ENCODE results near the gene CYP4V2. TPM values are rescaled to one million over a fixed set of nuclear protein-coding genes. Genes with fewer than 3 reads are reported as not detected.

CYP4V2 gene
- total and polyA plus RNA-seq, 5 donors, result 19.6 to 34.7 (median 29.2) TPM

DNA sequence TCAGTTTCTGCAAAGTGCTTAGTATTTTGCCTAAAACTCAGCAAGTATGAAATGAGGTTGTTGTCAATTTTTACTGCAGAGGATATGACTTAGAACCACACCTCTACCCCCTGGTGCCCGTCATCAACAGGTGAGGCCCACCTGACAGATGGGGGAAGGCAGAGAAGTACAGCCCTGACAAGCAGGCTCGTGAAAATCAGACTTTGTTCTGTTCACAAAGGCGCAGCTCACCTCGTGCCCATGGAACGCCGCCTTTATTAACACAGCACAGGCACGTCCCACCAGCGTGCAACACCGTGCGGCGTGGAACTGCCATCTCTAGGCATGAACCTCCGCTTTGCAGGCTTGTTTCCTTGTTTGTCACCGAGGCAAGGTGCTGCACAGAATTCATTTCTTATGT lies 13.3 kb downstream of the CYP4V2 start:
- no peak overlapping the region for H3K27ac ChIP-seq (ENCODE audit: low read length)

DNA sequence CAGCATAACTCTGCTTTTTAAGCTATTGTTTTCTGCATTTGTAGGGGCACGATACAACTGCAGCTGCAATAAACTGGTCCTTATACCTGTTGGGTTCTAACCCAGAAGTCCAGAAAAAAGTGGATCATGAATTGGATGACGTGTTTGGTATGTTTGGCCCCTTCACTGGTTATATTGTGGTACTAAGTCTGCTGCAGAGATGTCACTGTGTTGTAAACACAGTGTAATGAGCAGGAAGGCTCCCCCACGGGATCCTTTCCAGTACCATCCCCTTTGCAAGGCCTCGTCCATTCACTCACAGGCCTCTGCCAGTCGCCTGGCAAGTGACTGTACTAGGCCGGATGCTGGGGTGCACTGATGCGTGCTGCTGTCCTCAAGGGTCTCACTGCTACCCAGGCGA lies 13.8 kb downstream of the CYP4V2 start:
- no peak overlapping the region for H3K4me3 ChIP-seq (ENCODE audit: low read length)
- H3K27ac ChIP-seq (ENCODE audit: low read length), result no peak overlapping the region
- peaks cover 4% of the 10 kb centered on the region for H3K4me1 ChIP-seq (ENCODE audit: control insufficient read depth, insufficient read depth, low read length)
- no peak for DNase-seq
- intact Hi-C loops (cut with DNase I), result no loop called here
- WGBS, result 91% methylated on average over 8 of the region's 8 CpGs
- no peaks in the 10 kb centered on the region for H3K27me3 ChIP-seq (ENCODE audit: control insufficient read depth, insufficient read depth)
- no peak for ATAC-seq
- H3K9me3 ChIP-seq (ENCODE audit: control insufficient read depth, low read length), result no peaks in the 10 kb centered on the region

More for the DNA sequence above, 13.3 kb downstream of the CYP4V2 start:
- Histone ChIP-seq H3K4me1 (ENCODE audit: control insufficient read depth, insufficient read depth, low read length) (peaks cover 4% of the 10 kb centered on the region), H3K9me3 (ENCODE audit: control insufficient read depth, low read length) (no peaks in the 10 kb centered on the region), H3K27me3 (ENCODE audit: control insufficient read depth, insufficient read depth) (no peaks in the 10 kb centered on the region), H3K4me3 (ENCODE audit: low read length) (no peak overlapping the region)
- WGBS, result 87% methylated on average over 13 of the region's 13 CpGs
- ATAC-seq (no peak), DNase-seq (no peak)
- intact Hi-C loops (cut with DNase I), result no loop called here

DNA sequence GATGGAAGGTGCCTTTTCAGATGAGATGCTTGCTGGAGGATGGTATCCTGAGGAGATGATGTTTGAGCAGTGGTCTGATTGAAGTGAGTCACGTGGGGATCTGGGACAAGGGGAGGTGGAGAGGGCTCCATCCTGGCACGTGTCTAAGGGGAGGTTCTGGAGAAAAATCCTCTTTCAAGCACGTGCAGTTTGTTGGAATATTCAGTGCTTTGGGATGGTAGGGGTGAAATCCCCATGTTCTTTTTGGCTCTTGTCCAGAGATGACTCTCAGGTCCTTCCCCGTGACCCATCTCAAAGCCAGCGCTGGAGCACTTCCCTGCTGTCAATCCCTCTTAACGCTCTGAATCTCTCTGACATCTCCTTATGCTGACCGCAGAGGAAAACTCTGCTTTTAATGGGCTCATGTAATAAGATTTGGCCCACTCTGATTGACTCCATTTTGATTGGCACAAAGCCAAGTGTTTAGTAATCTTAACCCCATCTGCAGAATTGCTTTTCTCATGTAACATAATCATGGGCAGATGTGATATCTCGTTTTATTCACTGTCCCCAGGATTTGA lies 25.2 kb downstream of the CYP4V2 start:
- Histone ChIP-seq H3K9me3 (ENCODE audit: control insufficient read depth, low read length) (no peaks in the 10 kb centered on the region), H3K4me3 (ENCODE audit: low read length) (no peak overlapping the region), H3K27me3 (ENCODE audit: control insufficient read depth, insufficient read depth) (no peaks in the 10 kb centered on the region), H3K4me1 (ENCODE audit: control insufficient read depth, insufficient read depth, low read length) (no peaks in the 10 kb centered on the region), H3K27ac (ENCODE audit: low read length) (no peak overlapping the region)
- intact Hi-C loops (cut with DNase I), result no loop called here
- DNase-seq, result no peak
- no peak for ATAC-seq
- WGBS, result 52% methylated on average over 8 of the region's 8 CpGs

DNA sequence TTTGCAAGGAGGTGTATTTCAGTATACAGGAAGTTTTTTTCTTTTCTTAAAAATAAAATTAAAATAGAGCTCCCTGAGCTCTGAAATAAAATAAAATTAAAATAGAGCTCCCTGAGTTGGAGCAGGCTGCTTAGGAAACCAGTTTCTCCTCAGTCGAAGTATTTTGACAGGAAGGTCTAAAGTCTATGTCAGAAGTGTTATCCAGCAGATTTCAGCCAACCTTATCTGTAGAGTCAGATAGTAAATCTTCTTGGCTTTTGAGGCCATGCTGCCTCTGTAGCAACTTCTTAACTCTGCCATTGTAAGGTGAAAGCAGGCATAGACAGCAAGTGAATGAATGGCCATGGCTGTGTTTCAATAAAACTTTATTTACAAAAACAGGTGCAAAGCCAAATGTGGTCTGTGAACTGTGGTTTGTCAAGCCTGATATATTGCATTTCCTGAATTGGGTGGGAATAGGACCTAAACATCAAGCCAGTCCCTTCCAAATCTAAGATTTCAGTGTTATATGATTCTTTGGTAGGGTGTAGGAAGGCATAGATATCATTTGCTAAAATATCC lies 26.4 kb downstream of the CYP4V2 start:
- intact Hi-C loops (cut with DNase I), result no loop called here
- Histone ChIP-seq H3K4me1 (ENCODE audit: control insufficient read depth, insufficient read depth, low read length) (no peaks in the 10 kb centered on the region), H3K9me3 (ENCODE audit: control insufficient read depth, low read length) (no peaks in the 10 kb centered on the region), H3K27ac (ENCODE audit: low read length) (no peak overlapping the region), H3K4me3 (ENCODE audit: low read length) (no peak overlapping the region), H3K27me3 (ENCODE audit: control insufficient read depth, insufficient read depth) (no peaks in the 10 kb centered on the region)
- DNase-seq, result no peak
- WGBS, result 38% methylated on average over 1 of the region's 1 CpG
- ATAC-seq, result no peak

DNA sequence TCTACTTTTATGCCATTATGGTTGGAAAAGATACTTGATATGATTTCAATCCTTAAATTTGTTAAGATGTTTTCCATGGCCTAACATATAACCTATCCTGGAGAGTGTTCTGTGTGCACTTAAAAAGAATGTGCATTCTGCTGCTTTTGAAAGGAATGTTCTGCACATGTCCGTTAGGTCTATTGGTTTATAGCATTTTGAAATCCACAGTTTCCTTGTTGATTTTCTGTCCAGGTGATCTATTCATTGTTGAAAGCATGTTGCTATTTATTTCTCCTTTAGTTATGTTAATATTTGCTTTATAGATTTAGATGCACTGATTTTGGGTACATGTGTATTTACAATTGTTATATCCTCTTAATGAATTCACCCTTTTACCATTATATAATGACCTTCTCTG lies 30.3 kb downstream of the CYP4V2 start:
- intact Hi-C loops (cut with DNase I), result no loop called here
- DNase-seq (no peak), ATAC-seq (no peak)
- Histone ChIP-seq H3K4me3 (ENCODE audit: low read length) (no peak overlapping the region), H3K27me3 (ENCODE audit: control insufficient read depth, insufficient read depth) (no peaks in the 10 kb centered on the region), H3K4me1 (ENCODE audit: control insufficient read depth, insufficient read depth, low read length) (no peaks in the 10 kb centered on the region), H3K27ac (ENCODE audit: low read length) (no peak overlapping the region), H3K9me3 (ENCODE audit: control insufficient read depth, low read length) (no peaks in the 10 kb centered on the region)
- WGBS, result 87% methylated on average over 1 of the region's 1 CpG

DNA sequence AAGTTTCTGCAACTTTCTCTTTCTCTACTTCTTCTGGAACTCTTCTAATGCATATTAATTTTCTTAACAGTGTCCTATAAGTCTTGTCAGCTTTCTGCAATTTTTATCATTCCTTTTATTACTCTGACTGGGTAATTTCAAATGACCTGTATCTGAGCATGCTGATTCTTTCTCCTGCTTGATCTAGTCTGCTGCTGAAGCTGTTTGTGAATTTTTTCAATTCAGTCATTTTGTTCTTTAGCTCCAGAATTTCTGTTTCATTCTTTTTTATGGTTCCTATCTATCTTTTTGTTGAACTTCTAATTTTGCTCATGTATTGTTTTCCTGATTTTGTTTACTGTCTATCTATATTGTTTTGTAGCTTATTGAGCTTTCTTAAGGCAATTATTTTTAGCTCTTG lies 34.5 kb downstream of the CYP4V2 start:
- no peaks in the 10 kb centered on the region for H3K9me3 ChIP-seq (ENCODE audit: control insufficient read depth, low read length)
- intact Hi-C loops (cut with DNase I), result no loop called here
- ATAC-seq (no peak), DNase-seq (no peak)
- no peak overlapping the region for H3K4me3 ChIP-seq (ENCODE audit: low read length)
- no peaks in the 10 kb centered on the region for H3K27me3 ChIP-seq (ENCODE audit: control insufficient read depth, insufficient read depth)
- no peaks in the 10 kb centered on the region for H3K4me1 ChIP-seq (ENCODE audit: control insufficient read depth, insufficient read depth, low read length)
- H3K27ac ChIP-seq (ENCODE audit: low read length), result no peak overlapping the region

DNA sequence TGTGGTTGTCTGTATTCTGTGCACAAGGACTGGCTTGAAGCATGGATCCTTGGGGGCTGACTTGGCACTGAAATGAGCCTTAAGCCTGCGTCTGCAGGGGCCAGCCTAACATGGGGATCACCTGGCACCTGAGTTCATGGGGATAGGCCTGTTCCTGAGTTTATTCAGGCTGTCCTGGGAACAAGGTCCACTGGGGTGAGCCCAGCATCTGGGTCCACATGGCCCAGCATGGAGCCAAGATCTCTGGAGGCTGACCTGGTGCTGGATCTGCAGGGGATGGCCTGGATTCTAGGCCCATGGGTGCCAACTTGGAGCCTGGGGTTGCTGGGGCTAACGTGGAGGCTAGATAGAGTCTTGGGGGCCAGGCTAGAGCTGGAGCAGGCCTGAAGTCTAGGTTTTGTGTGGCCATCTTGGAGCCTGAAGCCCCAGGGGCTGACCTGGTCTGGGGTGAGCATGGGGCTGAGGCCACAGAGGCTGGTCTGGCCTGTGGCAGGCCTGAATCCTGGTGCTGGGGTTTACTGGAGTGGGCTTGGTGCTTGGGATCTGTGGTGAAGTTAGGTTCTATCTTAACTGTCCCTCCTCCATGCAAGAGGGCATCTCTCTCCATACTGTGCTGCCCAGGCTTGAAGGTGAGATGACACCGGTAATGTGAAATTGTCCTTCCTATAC lies 35.3 kb downstream of the CYP4V2 start:
- ATAC-seq, result peak in 1 of 2 donors; percentile 36
- 92% methylated on average over 3 of the region's 3 CpGs for whole genome bisulfite sequencing

DNA sequence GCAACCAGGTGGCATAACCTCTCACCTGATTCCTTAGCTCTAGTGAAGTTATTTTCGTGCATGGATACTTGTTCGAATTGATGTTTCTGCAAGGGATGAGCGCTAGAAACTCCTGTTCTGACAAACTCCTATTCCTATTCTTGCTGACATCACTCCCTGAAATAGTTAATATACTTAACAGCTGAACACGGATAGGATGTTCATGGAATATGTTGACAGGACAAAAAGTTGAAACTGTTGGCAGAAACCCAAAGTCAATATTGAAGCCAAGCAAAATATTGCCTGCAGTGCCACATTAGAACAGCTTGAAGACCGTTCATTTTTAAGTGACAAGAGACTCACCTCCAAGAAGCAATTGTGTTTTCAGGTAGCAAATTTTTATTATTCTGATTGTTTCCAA lies 35.9 kb downstream of the CYP4V2 start, which contains the start of gene KLKB1:
TSS of gene KLKB1 (plus strand) at position 287 of the 400 bp plus-strand sequence. CDS start 689 bp downstream, outside the sequence.
- ATAC-seq (no peak), DNase-seq (no peak)
- intact Hi-C loops (cut with DNase I), result no loop called here
- Histone ChIP-seq H3K9me3 (ENCODE audit: control insufficient read depth, low read length) (no peaks in the 10 kb centered on the region), H3K4me3 (ENCODE audit: low read length) (peak within 1 kb of the TSS; percentile 31), H3K4me1 (ENCODE audit: control insufficient read depth, insufficient read depth, low read length) (no peaks in the 10 kb centered on the region), H3K27me3 (ENCODE audit: control insufficient read depth, insufficient read depth) (no peaks in the 10 kb centered on the region), H3K27ac (ENCODE audit: low read length) (no peak within 1 kb of the TSS)
- 59% methylated on average over 5 of the region's 5 CpGs for WGBS

More for the DNA sequence above, 35.3 kb downstream of the CYP4V2 start:
- intact Hi-C loops (cut with DNase I), result no loop called here
- Histone ChIP-seq H3K27ac (ENCODE audit: low read length) (no peak overlapping the region), H3K4me1 (ENCODE audit: control insufficient read depth, insufficient read depth, low read length) (no peaks in the 10 kb centered on the region), H3K4me3 (ENCODE audit: low read length) (no peak overlapping the region), H3K9me3 (ENCODE audit: control insufficient read depth, low read length) (no peaks in the 10 kb centered on the region), H3K27me3 (ENCODE audit: control insufficient read depth, insufficient read depth) (no peaks in the 10 kb centered on the region)
- no peak for DNase-seq

DNA sequence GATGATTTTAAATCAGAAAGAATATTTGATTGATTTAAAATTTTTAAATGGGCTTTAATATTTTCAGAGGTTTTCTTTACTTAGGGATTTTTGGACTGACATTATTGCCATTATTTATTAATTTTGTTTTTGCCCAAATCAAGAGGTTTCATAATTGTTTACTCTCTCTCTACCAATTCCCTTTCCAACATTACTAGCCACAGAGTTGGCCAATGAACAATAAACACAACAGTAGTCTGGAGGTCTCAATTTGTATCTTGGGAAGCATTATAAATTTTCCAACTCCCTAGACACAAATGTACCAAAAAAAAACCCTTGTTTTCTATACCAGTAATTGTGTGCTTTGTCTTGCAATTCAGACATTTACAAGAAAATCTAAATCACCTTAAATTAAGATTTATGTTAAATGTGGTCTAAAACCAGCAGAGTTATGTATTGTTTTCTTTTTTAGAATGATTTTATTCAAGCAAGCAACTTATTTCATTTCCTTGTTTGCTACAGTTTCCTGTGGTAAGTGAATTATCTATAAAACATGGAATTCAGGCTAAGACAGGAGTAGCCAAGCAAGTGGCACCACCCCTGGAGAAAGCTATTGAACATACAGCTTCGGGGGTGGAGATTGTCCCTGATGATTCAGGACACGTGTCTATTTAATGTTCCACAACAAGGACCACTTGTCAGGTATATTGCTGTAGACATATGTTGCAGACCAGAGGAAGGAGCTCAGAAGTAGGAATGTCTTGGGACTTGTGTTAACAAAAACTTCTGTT lies 36.6 kb downstream of the CYP4V2 start:
- DNase-seq (no peak), ATAC-seq (peak in 1 of 2 donors; percentile 24)
- no peaks in the 10 kb centered on the region for H3K9me3 ChIP-seq (ENCODE audit: control insufficient read depth, low read length)
- H3K27ac ChIP-seq (ENCODE audit: low read length), result no peak overlapping the region
- peak overlapping the region; percentile 31 for H3K4me3 ChIP-seq (ENCODE audit: low read length)
- intact Hi-C loops (cut with DNase I), result no loop called here
- 20% methylated on average over 2 of the region's 2 CpGs for WGBS
- no peaks in the 10 kb centered on the region for H3K4me1 ChIP-seq (ENCODE audit: control insufficient read depth, insufficient read depth, low read length)
- H3K27me3 ChIP-seq (ENCODE audit: control insufficient read depth, insufficient read depth), result no peaks in the 10 kb centered on the region

DNA sequence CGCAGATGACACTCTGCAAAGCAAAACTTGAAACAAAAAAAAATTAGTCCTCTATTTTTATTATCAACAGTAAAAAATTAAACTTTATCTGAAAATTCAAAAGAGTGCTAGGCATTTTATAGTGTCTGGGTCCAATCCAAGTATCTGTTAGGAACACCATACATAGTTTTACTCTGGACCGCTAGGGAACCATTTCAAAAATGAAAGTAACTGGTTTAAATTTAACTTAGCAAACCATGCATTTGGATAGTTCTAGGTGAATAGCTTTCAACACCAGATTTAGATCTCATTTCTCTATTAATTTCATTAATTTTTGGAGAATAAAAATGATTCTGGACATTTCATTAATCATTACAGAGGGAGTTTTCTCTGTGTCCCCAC lies 37.1 kb downstream of the CYP4V2 start:
- H3K27me3 ChIP-seq (ENCODE audit: control insufficient read depth, insufficient read depth), result no peaks in the 10 kb centered on the region
- peak overlapping the region; percentile 31 for H3K4me3 ChIP-seq (ENCODE audit: low read length)
- no peak for ATAC-seq
- intact Hi-C loops (cut with DNase I), result no loop called here
- 70% methylated on average over 2 of the region's 2 CpGs for WGBS
- H3K27ac ChIP-seq (ENCODE audit: low read length), result no peak overlapping the region
- H3K9me3 ChIP-seq (ENCODE audit: control insufficient read depth, low read length), result no peaks in the 10 kb centered on the region
- H3K4me1 ChIP-seq (ENCODE audit: control insufficient read depth, insufficient read depth, low read length), result no peaks in the 10 kb centered on the region
- DNase-seq, result no peak

DNA sequence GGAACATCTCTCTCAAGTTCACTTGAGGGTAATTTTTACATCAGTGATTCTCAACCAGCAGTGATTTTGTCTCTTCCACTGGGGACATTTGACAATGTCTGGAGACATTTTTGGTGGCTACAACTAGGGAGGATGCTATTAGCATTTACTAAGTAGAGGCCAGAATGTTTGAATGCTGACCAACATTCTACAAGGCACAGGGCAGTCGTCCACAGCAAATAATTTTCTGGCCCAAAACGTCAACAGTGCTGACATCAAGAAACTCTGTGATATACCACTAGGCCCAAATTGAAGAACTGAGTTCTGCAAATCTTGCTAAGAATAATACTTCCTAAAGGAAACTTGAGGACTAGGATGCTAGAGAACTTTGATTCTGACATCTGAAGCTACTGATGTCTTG lies 43.0 kb downstream of the CYP4V2 start:
- DNase-seq (no peak), ATAC-seq (no peak)
- 40% methylated on average over 2 of the region's 2 CpGs for WGBS
- Histone ChIP-seq H3K4me3 (ENCODE audit: low read length) (no peak overlapping the region), H3K4me1 (ENCODE audit: control insufficient read depth, insufficient read depth, low read length) (no peaks in the 10 kb centered on the region), H3K27ac (ENCODE audit: low read length) (no peak overlapping the region), H3K9me3 (ENCODE audit: control insufficient read depth, low read length) (no peaks in the 10 kb centered on the region), H3K27me3 (ENCODE audit: control insufficient read depth, insufficient read depth) (no peaks in the 10 kb centered on the region)
- intact Hi-C loops (cut with DNase I), result no loop called here
